Measurements from ENCODE around the gene NINJ2. TPM values are rescaled to one million over a fixed set of nuclear protein-coding genes. Genes with fewer than 3 reads are reported as not detected.

Gene NINJ2
- total RNA-seq, 2 donors from 2014 or later = 3.0 to 8.1 TPM

- H3K27ac Mint-ChIP-seq = no peak overlapping the region
- H3K4me1 Mint-ChIP-seq (ENCODE audit: low read depth) = peaks cover 13% of the 10 kb centered on the region
- H3K36me3 Mint-ChIP-seq (ENCODE audit: insufficient read depth in 2 of 2) = no peaks in the 10 kb centered on the region
- no peak for ATAC-seq (replicated peaks in 1 of 2)
- no peaks in the 10 kb centered on the region for H3K9me3 Mint-ChIP-seq
- H3K4me3 Mint-ChIP-seq = no peak overlapping the region
- peaks cover 21% of the 10 kb centered on the region for H3K27me3 Mint-ChIP-seq (ENCODE audit: low read depth)
- DNase-seq = no peak
These were observed 116.9 kb downstream of the NINJ2 start for GRCh38 chr12:546265-546919.

- Mint-ChIP-seq H3K27me3 (ENCODE audit: low read depth) (peaks cover 21% of the 10 kb centered on the region), H3K4me3 (no peak overlapping the region), H3K9me3 (no peaks in the 10 kb centered on the region), H3K36me3 (ENCODE audit: insufficient read depth in 2 of 2) (no peaks in the 10 kb centered on the region), H3K4me1 (ENCODE audit: low read depth) (peaks cover 10% of the 10 kb centered on the region), H3K27ac (no peak overlapping the region)
- DNase-seq (no peak), ATAC-seq (replicated peaks in 1 of 2) (no peak)
These were observed 117.4 kb downstream of the NINJ2 start for GRCh38 chr12:545835-546234.

- no peaks in the 10 kb centered on the region for H3K9me3 Mint-ChIP-seq
- H3K27ac Mint-ChIP-seq = no peak overlapping the region
- H3K4me3 Mint-ChIP-seq = no peak overlapping the region
- no peak for ATAC-seq (replicated peaks in 1 of 2)
- no peaks in the 10 kb centered on the region for H3K36me3 Mint-ChIP-seq (ENCODE audit: insufficient read depth in 2 of 2)
- H3K4me1 Mint-ChIP-seq (ENCODE audit: low read depth) = peaks cover 15% of the 10 kb centered on the region
- no peak for DNase-seq
- H3K27me3 Mint-ChIP-seq (ENCODE audit: low read depth) = peaks cover 21% of the 10 kb centered on the region
These were observed 118.2 kb downstream of the NINJ2 start for GRCh38 chr12:544941-545635.

GRCh38 chr12:544142-544541 is 119.1 kb downstream of the NINJ2 start:
- H3K27me3 Mint-ChIP-seq (ENCODE audit: low read depth) = peaks cover 21% of the 10 kb centered on the region
- DNase-seq = no peak
- peaks cover 22% of the 10 kb centered on the region for H3K4me1 Mint-ChIP-seq (ENCODE audit: low read depth)
- H3K36me3 Mint-ChIP-seq (ENCODE audit: insufficient read depth in 2 of 2) = no peaks in the 10 kb centered on the region
- no peak overlapping the region for H3K4me3 Mint-ChIP-seq
- no peaks in the 10 kb centered on the region for H3K9me3 Mint-ChIP-seq
- H3K27ac Mint-ChIP-seq = no peak overlapping the region
- no peak for ATAC-seq (replicated peaks in 1 of 2)

GRCh38 chr12:543114-543451 is 120.2 kb downstream of the NINJ2 start:
- peaks cover 21% of the 10 kb centered on the region for H3K27me3 Mint-ChIP-seq (ENCODE audit: low read depth)
- H3K36me3 Mint-ChIP-seq (ENCODE audit: insufficient read depth in 2 of 2) = no peaks in the 10 kb centered on the region
- H3K4me3 Mint-ChIP-seq = no peak overlapping the region
- peaks cover 29% of the 10 kb centered on the region for H3K4me1 Mint-ChIP-seq (ENCODE audit: low read depth)
- no peak overlapping the region for H3K27ac Mint-ChIP-seq
- ATAC-seq (replicated peaks in 1 of 2) (no peak), DNase-seq (no peak)
- no peaks in the 10 kb centered on the region for H3K9me3 Mint-ChIP-seq

GRCh38 chr12:542395-543113 is 120.7 kb downstream of the NINJ2 start:
- Mint-ChIP-seq H3K36me3 (ENCODE audit: insufficient read depth in 2 of 2) (no peaks in the 10 kb centered on the region), H3K27me3 (ENCODE audit: low read depth) (peaks cover 21% of the 10 kb centered on the region), H3K4me1 (ENCODE audit: low read depth) (peaks cover 29% of the 10 kb centered on the region), H3K9me3 (no peaks in the 10 kb centered on the region), H3K4me3 (no peak overlapping the region), H3K27ac (no peak overlapping the region)
- DNase-seq (no peak), ATAC-seq (replicated peaks in 1 of 2) (no peak)

- H3K27ac Mint-ChIP-seq = no peak overlapping the region
- peaks cover 19% of the 10 kb centered on the region for H3K27me3 Mint-ChIP-seq (ENCODE audit: low read depth)
- ATAC-seq (replicated peaks in 1 of 2) = no peak
- no peaks in the 10 kb centered on the region for H3K9me3 Mint-ChIP-seq
- H3K36me3 Mint-ChIP-seq (ENCODE audit: insufficient read depth in 2 of 2) = no peaks in the 10 kb centered on the region
- H3K4me1 Mint-ChIP-seq (ENCODE audit: low read depth) = peaks cover 29% of the 10 kb centered on the region
- H3K4me3 Mint-ChIP-seq = no peak overlapping the region
- DNase-seq = no peak
These were observed 121.4 kb downstream of the NINJ2 start for GRCh38 chr12:541676-542324.

GRCh38 chr12:539540-540310 is 123.5 kb downstream of the NINJ2 start:
- Mint-ChIP-seq H3K9me3 (no peaks in the 10 kb centered on the region), H3K4me3 (no peak overlapping the region), H3K4me1 (ENCODE audit: low read depth) (peaks cover 23% of the 10 kb centered on the region), H3K27me3 (ENCODE audit: low read depth) (peaks cover 7% of the 10 kb centered on the region), H3K36me3 (ENCODE audit: insufficient read depth in 2 of 2) (no peaks in the 10 kb centered on the region), H3K27ac (peak overlapping the region; percentile 55)
- no peak for DNase-seq
- ATAC-seq (replicated peaks in 1 of 2) = no peak

- H3K4me1 Mint-ChIP-seq (ENCODE audit: low read depth) = peaks cover 19% of the 10 kb centered on the region
- no peaks in the 10 kb centered on the region for H3K27me3 Mint-ChIP-seq (ENCODE audit: low read depth)
- no peaks in the 10 kb centered on the region for H3K36me3 Mint-ChIP-seq (ENCODE audit: insufficient read depth in 2 of 2)
- peak overlapping the region; percentile 55 for H3K27ac Mint-ChIP-seq
- peak overlapping the region in 1 of 2 donors; percentile 33 for H3K4me3 Mint-ChIP-seq
- DNase-seq (no peak), ATAC-seq (replicated peaks in 1 of 2) (peak; percentile 89 to 90)
- H3K9me3 Mint-ChIP-seq = no peaks in the 10 kb centered on the region
These were observed 124.3 kb downstream of the NINJ2 start for GRCh38 chr12:538731-539539.

- no peaks in the 10 kb centered on the region for H3K27me3 Mint-ChIP-seq (ENCODE audit: low read depth)
- peaks cover 19% of the 10 kb centered on the region for H3K4me1 Mint-ChIP-seq (ENCODE audit: low read depth)
- no peak for DNase-seq
- H3K36me3 Mint-ChIP-seq (ENCODE audit: insufficient read depth in 2 of 2) = no peaks in the 10 kb centered on the region
- no peak for ATAC-seq (replicated peaks in 1 of 2)
- no peak overlapping the region for H3K4me3 Mint-ChIP-seq
- H3K9me3 Mint-ChIP-seq = no peaks in the 10 kb centered on the region
- H3K27ac Mint-ChIP-seq = no peak overlapping the region
These were observed 125.5 kb downstream of the NINJ2 start for GRCh38 chr12:537772-538171.

- Mint-ChIP-seq H3K4me3 (no peak overlapping the region), H3K27me3 (ENCODE audit: low read depth) (no peaks in the 10 kb centered on the region), H3K9me3 (peaks cover 6% of the 10 kb centered on the region in 2 donors), H3K4me1 (ENCODE audit: low read depth) (peaks cover 19% of the 10 kb centered on the region), H3K27ac (no peak overlapping the region), H3K36me3 (ENCODE audit: insufficient read depth in 2 of 2) (peaks cover 3 to 4% of the 10 kb centered on the region in 2 donors)
- ATAC-seq (replicated peaks in 1 of 2) (no peak), DNase-seq (no peak)
These were observed 126.4 kb downstream of the NINJ2 start for GRCh38 chr12:536751-537245.

- Mint-ChIP-seq H3K9me3 (peaks cover 6% of the 10 kb centered on the region in 2 donors), H3K4me1 (ENCODE audit: low read depth) (peaks cover 17% of the 10 kb centered on the region), H3K27ac (no peak overlapping the region), H3K4me3 (no peak overlapping the region), H3K36me3 (ENCODE audit: insufficient read depth in 2 of 2) (peaks cover 3 to 4% of the 10 kb centered on the region in 2 donors), H3K27me3 (ENCODE audit: low read depth) (no peaks in the 10 kb centered on the region)
- DNase-seq (no peak), ATAC-seq (replicated peaks in 1 of 2) (no peak)
These were observed 127.8 kb downstream of the NINJ2 start for GRCh38 chr12:535396-535795.
